T-cell (primary cell): ENCODE results near the gene C4B. TPM values are rescaled to one million over a fixed set of nuclear protein-coding genes. Genes with fewer than 3 reads are reported as not detected.
"Not testable (repeated sequence)": the region's sequence is repeated elsewhere in the genome, so short reads cannot be mapped to it uniquely, and the experiment has no call there.

ENCODE experiments used
- ATAC-seq, 4 experiments: fragments of 200-7000 bp in 3 of 4; fragments of 150-1000 bp in 1 of 4; cut with Tn5 transposase; replicated peaks in 1 of 4; 1 replicate in 3 of 4; 2 replicates in 1 of 4; pipeline ENCODE4 v1.10.0; 2021; ENCODE audit warnings: moderate library complexity in 3 of 4, mild to moderate bottlenecking in 2 of 4, moderate number of reproducible peaks in 1 of 4
- CTCF ChIA-PET, 2 donors: fragments of 300-600 bp; sonication (Branson Sonifier 250); formaldehyde crosslinking; loops; one replicate each; lab custom pipeline; 2022; ENCODE audit warnings: antibody characterized with exemption in 2 of 2; lab: Charles Lee
- POLR2A ChIA-PET, 2 donors: fragments of 300-600 bp; sonication (Branson Sonifier 250); formaldehyde crosslinking; loops; one replicate each; lab custom pipeline; 2022; ENCODE audit warnings: antibody characterized with exemption in 2 of 2; lab: Charles Lee
- DNase-seq, 35 experiments: peaks; one replicate each; pipeline versions ENCODE4 v3.0.0 to v3.0.0-alpha.2; 2013 to 2023
- H3K27ac ChIP-seq: one replicate; pipeline ENCODE4 v1.5.1; 2013; ENCODE audit warnings: low read length
- H3K27me3 ChIP-seq, 2 experiments: replicated peaks in 1 of 2; 1 replicate in 1 of 2; 2 replicates in 1 of 2; pipeline versions ENCODE4 v1.6.1 to v1.7.0; 2013; ENCODE audit warnings: low read length in 1 of 2, mixed read lengths in 1 of 2; ENCODE audit not compliant: control insufficient read depth in 2 of 2, insufficient read depth in 2 of 2; ENCODE audit errors: extremely low read depth in 1 of 2
- H3K36me3 ChIP-seq, 2 donors: 1 replicate in 1 of 2; 2 replicates in 1 of 2; pipeline versions ENCODE4 v1.6.1 to v1.7.0; 2013; ENCODE audit warnings: low read length in 1 of 2; ENCODE audit not compliant: control insufficient read depth in 2 of 2, insufficient read depth in 1 of 2; ENCODE audit errors: extremely low read depth in 1 of 2
- H3K4me1 ChIP-seq, 2 experiments: 1 replicate in 1 of 2; 2 replicates in 1 of 2; pipeline versions ENCODE4 v1.6.1 to v1.7.0; 2013; ENCODE audit warnings: low read length in 2 of 2, mixed read lengths in 1 of 2; ENCODE audit not compliant: insufficient read depth in 2 of 2, control insufficient read depth in 1 of 2; ENCODE audit errors: extremely low read depth in 1 of 2
- H3K4me3 ChIP-seq, 2 donors: 1 replicate in 1 of 2; 2 replicates in 1 of 2; pipeline versions ENCODE4 v1.5.1 to v1.7.0; 2013; ENCODE audit warnings: mild to moderate bottlenecking in 2 of 2, low read length in 1 of 2, moderate library complexity in 1 of 2; ENCODE audit not compliant: control insufficient read depth in 1 of 2; ENCODE audit errors: extremely low read depth in 1 of 2
- H3K9me3 ChIP-seq: 2 replicates; pipeline ENCODE4 v1.7.0; 2013
- H3K27ac Mint-ChIP-seq, 2 donors: one replicate each; pipeline ENCODE4 v1.8.0; 2020 to 2021; ENCODE audit warnings: mild to moderate bottlenecking in 2 of 2, mixed read lengths in 2 of 2
- H3K27me3 Mint-ChIP-seq, 2 donors: one replicate each; pipeline ENCODE4 v1.8.0; 2021 to 2022; ENCODE audit warnings: mixed read lengths in 2 of 2
- H3K36me3 Mint-ChIP-seq: one replicate; pipeline ENCODE4 v1.8.0; 2021; ENCODE audit warnings: mixed read lengths
- H3K4me1 Mint-ChIP-seq, 3 donors: one replicate each; pipeline ENCODE4 v1.8.0; 2020 to 2022; ENCODE audit warnings: mixed read lengths in 3 of 3, mild to moderate bottlenecking in 1 of 3
- H3K4me3 Mint-ChIP-seq, 3 donors: one replicate each; pipeline ENCODE4 v1.8.0; 2020 to 2022; ENCODE audit warnings: mild to moderate bottlenecking in 3 of 3, mixed read lengths in 3 of 3, moderate library complexity in 3 of 3
- H3K9me3 Mint-ChIP-seq, 3 donors: one replicate each; pipeline ENCODE4 v1.8.0; 2020 to 2022; ENCODE audit warnings: mixed read lengths in 3 of 3
- whole genome bisulfite sequencing: methylation state at CpG from one replicate; pipeline ENCODE4 v1.1.5; 2013; ENCODE audit warnings: missing lambda C conversion rate; ENCODE audit not compliant: insufficient coverage; 5-methylcytosine and 5-hydroxymethylcytosine counted together
- total RNA-seq, 35 experiments: library from RNA in 6 of 35; stranded (reverse) in 6 of 35; fragments of 120-200 nt in 1 of 35; gene quantifications; one replicate each; pipeline versions ENCODE4 v1.2.1 to v1.2.4 and lab custom pipeline; 2013 to 2026

Gene C4B
- total RNA-seq, 5 donors from 2014 or later (not counting 1 experiment from before 2014, with no cell fraction given) = 5.5 to 8.4 (median 7.5) TPM

DNA sequence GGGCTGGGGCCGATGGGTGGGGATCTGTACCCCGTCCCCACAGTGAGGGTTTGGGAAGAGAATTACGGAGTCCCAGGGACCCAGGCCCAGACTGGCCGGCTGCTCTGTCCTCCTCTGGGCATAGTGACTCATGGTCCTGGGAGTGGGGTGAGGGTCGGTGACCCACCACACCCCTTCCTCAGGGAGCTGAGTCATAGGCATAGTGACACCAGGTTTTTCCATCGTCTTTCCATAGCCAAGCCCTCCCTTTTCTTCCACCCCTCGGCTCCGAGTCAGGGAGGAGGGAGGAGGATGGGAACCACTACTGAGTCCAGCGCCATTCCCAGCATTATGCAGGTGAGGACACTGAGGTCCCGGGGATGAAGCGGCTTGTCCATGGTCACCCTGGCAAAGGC is 32.5 kb downstream of the C4B start:
- Histone ChIP-seq H3K27me3 (peaks cover 0 to 26% of the 10 kb centered on the region in 2 experiments), H3K4me3 (no peak overlapping the region), H3K9me3 (no peaks in the 10 kb centered on the region), H3K36me3 (no peaks in the 10 kb centered on the region), H3K4me1 (peaks cover 0 to 9% of the 10 kb centered on the region in 2 experiments), H3K27ac (no peak overlapping the region)
- Mint-ChIP-seq H3K4me1 (peaks cover 5 to 7% (median 6%) of the 10 kb centered on the region in 3 donors), H3K27ac (no peak overlapping the region), H3K9me3 (no peaks in the 10 kb centered on the region), H3K4me3 (no peak overlapping the region), H3K36me3 (no peaks in the 10 kb centered on the region), H3K27me3 (peaks cover 0 to 2% of the 10 kb centered on the region in 2 donors)
- DNase-seq (no peak), ATAC-seq (no peak)
- ChIA-PET POLR2A (no interaction called here), CTCF (no interaction called here)
- WGBS = 95% methylated on average over 4 of the region's 11 CpGs

DNA sequence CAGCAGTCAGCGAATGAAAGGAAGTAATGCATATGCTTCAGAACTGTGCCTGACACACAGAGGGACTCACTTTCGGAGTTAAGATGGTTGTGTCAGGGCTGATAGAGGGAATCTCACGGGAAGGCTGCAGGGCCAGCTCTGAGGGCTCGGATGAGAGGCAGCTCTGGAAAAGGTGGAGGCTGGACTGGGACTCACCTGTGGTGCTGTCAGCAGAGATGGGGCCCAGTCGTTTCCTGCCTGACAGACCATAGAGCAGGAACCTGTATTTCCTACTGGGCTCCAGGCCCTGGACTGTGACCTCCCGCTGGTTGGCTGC is 32.9 kb downstream of the C4B start:
- H3K4me3 ChIP-seq = no peak overlapping the region
- POLR2A ChIA-PET = no interaction called here
- CTCF ChIA-PET = interaction anchor here in 1 of 2 donors (0.7 kb wide), 1 partner anchor 87 kb away, joined by 3 read pairs; no protein-coding TSS in a partner anchor

DNA sequence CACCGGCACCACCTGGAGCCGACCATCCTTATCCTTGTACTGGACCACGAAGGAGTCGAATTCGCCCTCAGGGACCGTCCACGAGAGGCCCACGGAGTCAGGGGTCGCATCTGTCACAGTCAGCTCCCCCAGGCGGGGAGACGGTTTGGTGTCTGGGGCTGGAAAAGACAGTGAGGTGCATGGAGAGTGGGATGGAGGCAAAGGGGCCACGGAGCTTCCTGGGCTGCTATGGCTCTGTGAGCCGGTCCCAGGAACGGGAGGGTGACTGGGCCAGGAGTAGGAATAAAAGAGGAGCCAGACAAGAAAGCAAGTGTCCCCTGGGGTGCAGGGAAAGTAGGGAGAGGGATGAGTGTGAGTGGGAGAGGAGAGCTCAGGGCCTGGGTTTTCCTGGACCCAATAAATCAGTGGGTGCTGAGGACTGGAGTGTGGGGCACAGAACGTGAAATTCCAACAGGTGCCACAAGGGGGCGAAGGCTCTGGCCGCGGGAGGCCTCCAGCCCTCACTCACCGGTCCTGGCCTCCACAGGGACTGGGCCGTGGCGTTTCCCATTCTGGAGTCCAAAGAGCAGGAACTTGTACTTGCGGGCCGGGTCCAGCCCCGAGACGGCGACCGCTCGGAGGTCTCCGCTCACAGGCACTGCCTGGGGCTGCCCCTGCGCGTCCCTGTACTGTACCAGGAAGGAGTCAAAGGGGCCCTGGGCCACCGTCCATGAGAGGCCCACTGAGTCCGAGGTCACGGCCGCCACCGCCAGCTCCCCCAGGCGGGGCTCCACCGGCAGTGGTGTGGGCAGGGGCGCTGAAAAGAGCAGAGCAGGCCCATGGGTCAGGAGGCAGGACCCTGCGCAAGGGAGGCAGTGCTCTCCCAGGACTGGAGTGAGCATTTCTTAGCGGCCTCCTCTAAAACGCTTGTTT is 33.5 kb downstream of the C4B start:
- H3K4me3 Mint-ChIP-seq = peak overlapping the region in 1 of 3 donors; percentile 37
- H3K9me3 Mint-ChIP-seq = no peaks in the 10 kb centered on the region
- peak overlapping the region in 1 of 2 donors; percentile 23 for H3K27ac Mint-ChIP-seq
- DNase-seq = peak in 34 of 35 experiments; percentile 17 to 79 (median 52)
- H3K27me3 ChIP-seq = peaks cover 0 to 29% of the 10 kb centered on the region in 2 experiments
- POLR2A ChIA-PET = no interaction called here
- H3K36me3 ChIP-seq = no peaks in the 10 kb centered on the region
- peaks cover 0 to 9% of the 10 kb centered on the region in 2 experiments for H3K4me1 ChIP-seq
- CTCF ChIA-PET = interaction anchor here (0.6 to 0.7 kb wide), 2 partner anchors 88 to 333 kb away, joined by 3 to 4 read pairs; partner anchors contain the start of gene LY6G6D (in 1 of the 2)
- H3K27me3 Mint-ChIP-seq = peaks cover 0 to 2% of the 10 kb centered on the region in 2 donors
- WGBS = 51% methylated on average over 40 of the region's 42 CpGs
- ATAC-seq = peak; percentile 68 to 79 (median 72)
- H3K9me3 ChIP-seq = no peaks in the 10 kb centered on the region
- peaks cover 5 to 7% (median 6%) of the 10 kb centered on the region in 3 donors for H3K4me1 Mint-ChIP-seq
- no peak overlapping the region for H3K27ac ChIP-seq
- no peak overlapping the region for H3K4me3 ChIP-seq
- H3K36me3 Mint-ChIP-seq = no peaks in the 10 kb centered on the region

More for the DNA sequence above, 32.9 kb downstream of the C4B start:
- DNase-seq (no peak), ATAC-seq (no peak)
- Mint-ChIP-seq H3K27me3 (peaks cover 0 to 2% of the 10 kb centered on the region in 2 donors), H3K36me3 (no peaks in the 10 kb centered on the region), H3K9me3 (no peaks in the 10 kb centered on the region), H3K27ac (no peak overlapping the region), H3K4me3 (peak overlapping the region in 1 of 3 donors; percentile 37), H3K4me1 (peaks cover 5 to 7% (median 6%) of the 10 kb centered on the region in 3 donors)
- Histone ChIP-seq H3K36me3 (no peaks in the 10 kb centered on the region), H3K27ac (no peak overlapping the region), H3K9me3 (no peaks in the 10 kb centered on the region), H3K4me1 (peaks cover 0 to 9% of the 10 kb centered on the region in 2 experiments), H3K27me3 (peaks cover 0 to 26% of the 10 kb centered on the region in 2 experiments)
- WGBS = 73% methylated on average over 6 of the region's 6 CpGs

DNA sequence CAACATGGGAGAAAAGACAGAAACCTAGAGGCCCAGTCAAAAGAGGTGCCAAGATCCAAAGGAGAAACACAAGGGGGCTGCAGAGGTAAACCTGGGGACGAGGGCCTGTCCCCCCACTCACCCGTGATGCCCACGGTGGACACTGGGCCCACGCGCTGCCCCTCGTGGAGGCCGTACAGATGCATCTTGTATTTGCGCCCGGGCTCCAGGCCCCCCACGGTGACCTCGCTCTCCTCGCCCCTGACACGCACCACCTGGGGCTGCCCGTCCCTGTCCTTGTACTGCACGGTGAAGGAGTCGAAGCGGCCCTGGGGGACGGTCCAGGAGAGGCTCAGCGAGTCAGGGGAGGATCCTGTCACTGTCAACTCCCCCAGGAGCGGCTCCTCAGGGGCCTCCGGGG is 34.6 kb downstream of the C4B start:
- H3K4me3 Mint-ChIP-seq, H3K4me1 ChIP-seq, CTCF ChIA-PET, H3K4me3 ChIP-seq, POLR2A ChIA-PET, DNase-seq, H3K27ac Mint-ChIP-seq, H3K9me3 Mint-ChIP-seq, ATAC-seq, H3K9me3 ChIP-seq, H3K36me3 Mint-ChIP-seq, H3K27ac ChIP-seq, H3K36me3 ChIP-seq, H3K4me1 Mint-ChIP-seq, H3K27me3 Mint-ChIP-seq: not testable (repeated sequence)
- WGBS = 91% methylated on average over 9 of the region's 21 CpGs
- peaks cover 0 to 33% of the 10 kb centered on the region in 2 experiments for H3K27me3 ChIP-seq

DNA sequence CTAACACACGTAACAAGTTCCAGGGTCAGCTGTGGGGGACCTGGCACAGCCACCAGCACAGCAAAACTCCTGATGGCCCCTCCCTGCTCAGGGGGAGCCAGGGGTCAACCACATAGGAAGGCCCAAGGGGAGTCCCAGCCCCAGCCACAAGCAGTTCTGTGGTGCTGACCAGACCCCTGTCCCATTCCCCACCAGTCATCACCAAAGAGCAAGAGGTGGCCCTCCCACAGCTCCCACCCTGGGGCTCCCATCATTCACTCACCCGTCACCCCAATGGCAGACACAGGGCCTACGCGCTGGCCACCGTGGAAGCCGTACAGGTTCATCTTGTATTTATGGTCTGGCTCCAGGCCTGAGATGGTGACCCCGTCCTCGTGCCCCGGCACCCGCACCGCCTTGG is 35.1 kb downstream of the C4B start:
- H3K9me3 Mint-ChIP-seq, DNase-seq, H3K27me3 Mint-ChIP-seq, H3K36me3 Mint-ChIP-seq, H3K4me1 Mint-ChIP-seq, POLR2A ChIA-PET, H3K36me3 ChIP-seq, H3K27ac Mint-ChIP-seq, CTCF ChIA-PET, H3K9me3 ChIP-seq, ATAC-seq, H3K27ac ChIP-seq, H3K4me1 ChIP-seq, H3K4me3 Mint-ChIP-seq, H3K4me3 ChIP-seq: not testable (repeated sequence)
- WGBS = 85% methylated on average over 1 of the region's 11 CpGs
- peaks cover 0 to 33% of the 10 kb centered on the region in 2 experiments for H3K27me3 ChIP-seq

DNA sequence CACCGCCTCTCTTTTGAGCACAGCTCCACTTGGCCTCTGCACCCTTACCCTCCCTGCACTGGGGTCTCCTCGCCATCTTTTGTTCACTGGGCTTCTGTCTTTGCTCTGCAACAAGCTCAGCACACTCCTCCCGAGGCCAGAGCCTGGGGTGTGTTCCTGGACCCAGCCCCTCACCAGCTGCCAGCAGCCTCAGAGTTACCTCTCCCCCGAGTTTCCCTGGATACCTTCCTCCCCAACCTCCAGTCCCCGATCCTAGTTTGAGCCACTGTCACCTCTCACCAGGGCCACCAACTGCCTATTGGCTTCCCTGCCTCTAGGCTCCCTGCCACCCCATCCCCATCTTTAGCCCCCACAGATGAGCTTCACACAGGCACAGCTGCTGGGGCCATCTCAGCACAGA is 36.0 kb downstream of the C4B start:
- no peaks in the 10 kb centered on the region for H3K36me3 Mint-ChIP-seq
- H3K9me3 Mint-ChIP-seq = no peaks in the 10 kb centered on the region
- no peak overlapping the region for H3K4me3 Mint-ChIP-seq
- H3K4me1 Mint-ChIP-seq = peaks cover 5 to 7% (median 6%) of the 10 kb centered on the region in 3 donors
- no peaks in the 10 kb centered on the region for H3K36me3 ChIP-seq
- H3K9me3 ChIP-seq = no peaks in the 10 kb centered on the region
- no peak overlapping the region for H3K27ac ChIP-seq
- no peak overlapping the region for H3K27ac Mint-ChIP-seq
- peaks cover 0 to 3% of the 10 kb centered on the region in 2 donors for H3K27me3 Mint-ChIP-seq
- H3K4me1 ChIP-seq = peaks cover 0 to 9% of the 10 kb centered on the region in 2 experiments
- ATAC-seq (no peak), DNase-seq (no peak)
- H3K4me3 ChIP-seq = no peak overlapping the region
- peaks cover 0 to 33% of the 10 kb centered on the region in 2 experiments for H3K27me3 ChIP-seq
- CTCF ChIA-PET = no interaction called here
- POLR2A ChIA-PET = no interaction called here
- WGBS = 66% methylated on average over 4 of the region's 5 CpGs
